ENCODE data around the gene CNTN5.

- TF ChIP-seq CTCF (IDR thresholded peaks at IDR 0.05) (no peak), POLR2A (IDR thresholded peaks at IDR 0.05) (no peak)
Measured at GRCh38 chr11:99501655-99502054, 480.9 kb downstream of the CNTN5 start.

Data from lower leg skin (tissue), 3 donors.